Hematopoietic multipotent progenitor cell treated with erythropoietin and hydrocortisone succinate and interleukin-3 and kit ligand, for 17 days (in vitro differentiated cells): ENCODE data around the gene ZMYND19.
A peak's percentile ranks its signal among the peaks of the same experiment; 100 is the strongest.
"Not testable (repeated sequence)": the region's sequence is repeated elsewhere in the genome, so short reads cannot be mapped to it uniquely, and the experiment has no call there.

Source experiments
- DNase-seq: peaks from one replicate; pipeline ENCODE4 v3.0.0-alpha.2; 2015; ENCODE audit warnings: low spot score

The ZMYND19 gene

GRCh38 chr9:137556069-137556838, 34.1 kb downstream of the ZMYND19 start:
- no peak for DNase-seq

- DNase-seq = no peak
Observed at GRCh38 chr9:137555179-137555578, 35.1 kb downstream of the ZMYND19 start.

- DNase-seq = no peak
Observed at GRCh38 chr9:137554349-137554748, 36.0 kb downstream of the ZMYND19 start.

- DNase-seq = not testable (repeated sequence)
Observed at GRCh38 chr9:137553654-137554053, 36.7 kb downstream of the ZMYND19 start.

GRCh38 chr9:137552022-137552768, 38.1 kb downstream of the ZMYND19 start:
- DNase-seq = no peak

- DNase-seq = peak; percentile 88
Observed at GRCh38 chr9:137551264-137552021, 38.9 kb downstream of the ZMYND19 start, which contains the start of gene MRPL41. MRPL41 (plus strand) TSS chr9:137551879; CDS start chr9:137552082, 203 bp downstream.

- DNase-seq = not testable (repeated sequence)
Observed at GRCh38 chr9:137550958-137551263, 39.4 kb downstream of the ZMYND19 start.

GRCh38 chr9:137550231-137550621, 40.1 kb downstream of the ZMYND19 start, which contains the start of gene PNPLA7:
PNPLA7 (minus strand) TSS chr9:137550402; CDS start chr9:137550197, 205 bp downstream.
- peak; percentile 57 for DNase-seq

- no peak for DNase-seq
Observed at GRCh38 chr9:137547687-137548543, 42.4 kb downstream of the ZMYND19 start.

GRCh38 chr9:137545123-137545522, 45.2 kb downstream of the ZMYND19 start:
- no peak for DNase-seq

GRCh38 chr9:137544176-137544760, 46.0 kb downstream of the ZMYND19 start:
- DNase-seq = no peak

- DNase-seq = no peak
Observed at GRCh38 chr9:137543237-137543963, 46.9 kb downstream of the ZMYND19 start.

- no peak for DNase-seq
Observed at GRCh38 chr9:137542486-137542885, 47.8 kb downstream of the ZMYND19 start.

- no peak for DNase-seq
Observed at GRCh38 chr9:137540536-137540935, 49.8 kb downstream of the ZMYND19 start.

- DNase-seq = no peak
Observed at GRCh38 chr9:137538058-137538457, 52.3 kb downstream of the ZMYND19 start.

- DNase-seq = not testable (repeated sequence)
Observed at GRCh38 chr9:137536594-137537131, 53.6 kb downstream of the ZMYND19 start.

- DNase-seq = no peak
Observed at GRCh38 chr9:137535120-137535428, 55.2 kb downstream of the ZMYND19 start.

GRCh38 chr9:137534256-137535119, 55.8 kb downstream of the ZMYND19 start:
- peak; percentile 24 for DNase-seq

- DNase-seq = not testable (repeated sequence)
Observed at GRCh38 chr9:137532891-137533468, 57.3 kb downstream of the ZMYND19 start.
